SK-N-SH treated with all-trans-retinoic acid at 6 μM for 48 hours (cell line): ENCODE results near the gene C19orf81.

Experiments used
- ATAC-seq: fragments of 200-7000 bp; cut with Tn5 transposase; 3 replicates; pipeline ENCODE4 v1.9.1; 2020; ENCODE audit warnings: mild to moderate bottlenecking, moderate library complexity
- ARNTL ChIP-seq: fragments of 450-650 bp; formaldehyde crosslinking; IDR thresholded peaks from 2 replicates; pipeline ENCODE4 v1.5.0; 2020; ENCODE audit warnings: low read depth, mild to moderate bottlenecking, moderate library complexity, borderline replicate concordance
- BACH2 ChIP-seq: fragments of 250-450 bp; sonication (Bioruptor Pico); IDR thresholded peaks from 2 replicates; pipeline ENCODE4 v1.9.0; 2021; ENCODE audit warnings: mild to moderate bottlenecking, borderline replicate concordance
- CREB5 ChIP-seq: fragments of 250-450 bp; sonication (Bioruptor Pico); IDR thresholded peaks from 2 replicates; pipeline ENCODE4 v1.5.1; 2020; ENCODE audit warnings: low read depth, mild to moderate bottlenecking, moderate library complexity
- CSDC2 ChIP-seq: fragments of 250-450 bp; sonication (Bioruptor Pico); IDR thresholded peaks from 2 replicates; pipeline ENCODE4 v1.5.0; 2020; ENCODE audit warnings: mild to moderate bottlenecking, moderate library complexity
- CSRNP3 ChIP-seq: fragments of 250-450 bp; sonication (Bioruptor Pico); IDR thresholded peaks from 2 replicates; pipeline ENCODE4 v1.5.1; 2021; ENCODE audit warnings: mild to moderate bottlenecking, moderate library complexity
- ESRRG ChIP-seq: fragments of 250-450 bp; sonication (Bioruptor Pico); IDR thresholded peaks from 2 replicates; pipeline ENCODE4 v1.6.1; 2021; ENCODE audit warnings: mild to moderate bottlenecking
- GLIS3 ChIP-seq: fragments of 250-450 bp; sonication (Bioruptor Pico); IDR thresholded peaks from 2 replicates; pipeline ENCODE4 v1.5.0; 2020; ENCODE audit warnings: mild to moderate bottlenecking, moderate library complexity
- ISL1 ChIP-seq: fragments of 250-450 bp; sonication (Bioruptor Pico); IDR thresholded peaks from 2 replicates; pipeline ENCODE4 v2.1.2; 2022; ENCODE audit warnings: mild to moderate bottlenecking, moderate library complexity
- PATZ1 ChIP-seq: fragments of 250-450 bp; sonication (Bioruptor Pico); IDR thresholded peaks from 2 replicates; pipeline ENCODE4 v1.8.0; 2020; ENCODE audit warnings: mild to moderate bottlenecking, moderate library complexity, borderline replicate concordance
- POU6F1 ChIP-seq: fragments of 250-450 bp; sonication (Bioruptor Pico); IDR thresholded peaks from 2 replicates; pipeline ENCODE4 v1.8.0; 2021; ENCODE audit warnings: low read depth, mild to moderate bottlenecking, moderate library complexity, borderline replicate concordance
- PPARA ChIP-seq: fragments of 250-450 bp; sonication (Bioruptor Pico); IDR thresholded peaks from 2 replicates; pipeline ENCODE4 v1.5.0; 2020; ENCODE audit warnings: mild to moderate bottlenecking, borderline replicate concordance
- RARB ChIP-seq: fragments of 250-450 bp; sonication (Bioruptor Pico); IDR thresholded peaks from 2 replicates; pipeline ENCODE4 v1.8.0; 2021; ENCODE audit warnings: mild to moderate bottlenecking, moderate library complexity
- SNAI2 ChIP-seq: fragments of 250-450 bp; sonication (Bioruptor Pico); IDR thresholded peaks from 2 replicates; pipeline ENCODE4 v1.5.0; 2020; ENCODE audit warnings: mild to moderate bottlenecking, moderate library complexity
- TCF4 ChIP-seq: fragments of 250-450 bp; sonication (Bioruptor Pico); IDR thresholded peaks from 2 replicates; pipeline ENCODE4 v1.8.0; 2021; ENCODE audit warnings: mild to moderate bottlenecking, moderate library complexity, borderline replicate concordance
- TOX ChIP-seq: fragments of 250-450 bp; sonication (Bioruptor Pico); IDR thresholded peaks from 2 replicates; pipeline ENCODE4 v1.8.0; 2021; ENCODE audit warnings: mild to moderate bottlenecking, moderate library complexity, borderline replicate concordance
- ZC3H10 ChIP-seq: fragments of 250-450 bp; sonication (Bioruptor Pico); IDR thresholded peaks from 2 replicates; pipeline ENCODE4 v1.5.1; 2021; ENCODE audit warnings: mild to moderate bottlenecking, moderate library complexity
- ZFP3 ChIP-seq: fragments of 250-450 bp; sonication (Bioruptor Pico); IDR thresholded peaks from 2 replicates; pipeline ENCODE4 v1.5.0; 2020; ENCODE audit warnings: mild to moderate bottlenecking, moderate library complexity
- ZFP30 ChIP-seq: fragments of 450-650 bp; formaldehyde crosslinking; IDR thresholded peaks from 2 replicates; pipeline ENCODE4 v1.5.0; 2022; ENCODE audit warnings: mild to moderate bottlenecking, moderate library complexity
- ZNF565 ChIP-seq: fragments of 450-650 bp; formaldehyde crosslinking; conservative IDR thresholded peaks from 2 replicates; pipeline ENCODE4 v1.5.0; 2020; ENCODE audit warnings: low read depth, mild to moderate bottlenecking, moderate library complexity
- ZNF70 ChIP-seq: fragments of 450-650 bp; formaldehyde crosslinking; IDR thresholded peaks from 2 replicates; pipeline ENCODE4 v1.5.0; 2020; ENCODE audit warnings: mild to moderate bottlenecking, moderate library complexity
- ZNF8 ChIP-seq: fragments of 450-650 bp; formaldehyde crosslinking; IDR thresholded peaks from 2 replicates; pipeline ENCODE4 v1.5.0; 2020; ENCODE audit warnings: mild to moderate bottlenecking, moderate library complexity

Gene C19orf81

GRCh38 chr19:50664204-50664603 lies 15.0 kb downstream of the C19orf81 start (continued):
- TF ChIP-seq ZC3H10 (CRISPR knock-in tag), result no peak

- no peak for ATAC-seq
Measured at GRCh38 chr19:50666346-50667176, 17.3 kb downstream of the C19orf81 start.

GRCh38 chr19:50667177-50667758 lies 18.0 kb downstream of the C19orf81 start:
- ATAC-seq, result no peak
- TF ChIP-seq ZNF70, result no peak
- no peak for TF ChIP-seq ESRRG (CRISPR knock-in tag)
- TF ChIP-seq ZC3H10 (CRISPR knock-in tag), result no peak
- no peak for TF ChIP-seq ZNF565 (CRISPR knock-in tag)
- no peak for TF ChIP-seq RARB
- TF ChIP-seq TCF4 (CRISPR knock-in tag), result no peak
- TF ChIP-seq CSRNP3 (CRISPR knock-in tag), result no peak
- TF ChIP-seq ZNF8 (CRISPR knock-in tag), result no peak
- TF ChIP-seq GLIS3 (CRISPR knock-in tag), result no peak
- TF ChIP-seq PATZ1 (CRISPR knock-in tag), result no peak
- TF ChIP-seq CREB5 (CRISPR knock-in tag), result no peak
- TF ChIP-seq ZFP3 (CRISPR knock-in tag), result no peak
- no peak for TF ChIP-seq BACH2
- TF ChIP-seq ARNTL (CRISPR knock-in tag), result no peak
- no peak for TF ChIP-seq ZFP30 (CRISPR knock-in tag)
- TF ChIP-seq TOX (CRISPR knock-in tag), result no peak
- TF ChIP-seq PPARA (CRISPR knock-in tag), result no peak

More at GRCh38 chr19:50666346-50667176, 17.3 kb downstream of the C19orf81 start:
- TF ChIP-seq ZFP3 (CRISPR knock-in tag) (no peak), PATZ1 (CRISPR knock-in tag) (no peak), PPARA (CRISPR knock-in tag) (no peak)

GRCh38 chr19:50667759-50668231 lies 18.6 kb downstream of the C19orf81 start:
- no peak for ATAC-seq
- no peak for TF ChIP-seq SNAI2 (CRISPR knock-in tag)
- no peak for TF ChIP-seq ESRRG (CRISPR knock-in tag)
- TF ChIP-seq RARB, result no peak
- no peak for TF ChIP-seq ZFP30 (CRISPR knock-in tag)

GRCh38 chr19:50668416-50668815 lies 19.2 kb downstream of the C19orf81 start:
- no peak for ATAC-seq
- TF ChIP-seq ISL1 (CRISPR knock-in tag) (no peak), CSDC2 (CRISPR knock-in tag) (no peak), BACH2 (no peak), GLIS3 (CRISPR knock-in tag) (no peak), ARNTL (CRISPR knock-in tag) (no peak), SNAI2 (CRISPR knock-in tag) (no peak), ZNF565 (CRISPR knock-in tag) (no peak), ESRRG (CRISPR knock-in tag) (no peak), RARB (no peak), ZFP3 (CRISPR knock-in tag) (no peak), POU6F1 (CRISPR knock-in tag) (no peak), ZC3H10 (CRISPR knock-in tag) (no peak), CSRNP3 (CRISPR knock-in tag) (no peak), ZNF8 (CRISPR knock-in tag) (no peak), ZFP30 (CRISPR knock-in tag) (no peak), ZNF70 (no peak), PPARA (CRISPR knock-in tag) (no peak)
